GM12891 (cell line): ENCODE results near the gene KLF16.
"Not testable (repeated sequence)": the region's sequence is repeated elsewhere in the genome, so short reads cannot be mapped to it uniquely, and the experiment has no call there.

ENCODE experiments used
- DNase-seq: peaks from one replicate; pipeline ENCODE4 v3.0.0; 2011; ENCODE audit warnings: low spot score; ENCODE audit not compliant: insufficient read length
- FAIRE-seq: peaks from 2 replicates; lab custom pipeline; 2011; peaks lifted over from hg19 to GRCh38; lab: Jason Lieb, UNC
- PAX5 ChIP-seq: IDR thresholded peaks from 2 replicates; pipeline ENCODE4 v1.6.1; 2011; ENCODE audit warnings: low read length, moderate library complexity, mild to moderate bottlenecking; ENCODE audit not compliant: insufficient read depth, severe bottlenecking
- POLR2A ChIP-seq: IDR thresholded peaks from 2 replicates; pipeline ENCODE4 v1.6.1; 2011; ENCODE audit warnings: low read depth, low read length, control low read depth
- POLR2AphosphoS5 ChIP-seq: IDR thresholded peaks from 2 replicates; pipeline ENCODE4 v1.6.1; 2011; ENCODE audit warnings: low read depth, low read length, control low read depth
- POU2F2 ChIP-seq: IDR thresholded peaks from 2 replicates; pipeline ENCODE4 v1.6.1; 2011; ENCODE audit warnings: low read depth, mild to moderate bottlenecking, control low read depth, low read length, moderate library complexity
- SPI1 ChIP-seq: IDR thresholded peaks from 2 replicates; pipeline ENCODE4 v1.6.1; 2011; ENCODE audit warnings: low read depth, low read length, control low read depth
- TAF1 ChIP-seq: IDR thresholded peaks from 2 replicates; pipeline ENCODE4 v1.6.1; 2011; ENCODE audit warnings: low read depth, low read length, control low read depth

The KLF16 gene

DNA sequence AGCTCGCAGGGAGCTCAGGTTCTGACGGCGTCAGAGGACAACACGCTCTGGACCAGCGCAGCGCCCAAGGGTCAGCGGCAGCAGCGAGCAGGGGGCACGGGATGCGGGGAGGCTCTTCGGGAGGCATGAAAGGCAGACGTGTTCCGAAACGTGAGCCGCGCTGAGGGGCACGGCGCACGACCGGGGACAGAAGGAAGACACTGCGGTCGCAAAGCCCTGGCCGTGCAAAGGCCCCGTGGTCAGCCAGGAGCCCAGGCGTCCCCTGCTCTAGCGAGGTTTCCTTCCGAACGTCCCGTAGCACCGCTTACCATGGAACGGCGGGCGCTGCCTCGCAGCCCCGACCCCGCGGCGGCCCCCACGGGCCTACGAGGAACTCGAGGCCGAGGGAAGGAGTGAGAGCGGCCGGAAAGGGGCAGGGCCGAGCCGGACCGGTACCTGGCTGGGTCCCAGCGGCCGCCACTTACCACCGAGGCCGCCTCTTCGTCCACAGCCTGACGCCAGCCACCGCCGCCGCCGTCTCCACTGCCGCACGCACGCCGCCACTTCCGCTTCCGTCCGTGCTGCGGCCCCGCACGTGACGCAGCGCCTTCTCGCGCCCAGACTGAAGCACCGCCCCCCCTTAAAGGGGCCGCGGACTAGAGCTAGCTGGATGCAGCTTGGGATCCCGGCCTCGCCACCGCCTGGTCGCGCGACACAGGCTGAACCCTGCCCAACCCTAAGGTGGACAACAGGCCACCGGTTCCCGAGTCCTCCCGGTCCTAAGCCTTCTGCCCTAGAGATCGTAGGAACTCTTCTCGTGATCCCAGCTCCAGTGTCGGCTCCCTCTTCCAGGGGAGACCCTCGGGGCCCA is 12.5 kb upstream of the KLF16 start:
- FAIRE-seq (peak; percentile 100), DNase-seq (peak; percentile 94)
- TF ChIP-seq POU2F2 (peak; percentile 70; the same call in 1 of the 2 replicates), TAF1 (peak; percentile 59; the same call in 1 of the 2 replicates), POLR2A (peak; percentile 68), SPI1 (peak; percentile 79), POLR2AphosphoS5 (peak; percentile 86), PAX5 (no peak)

DNA sequence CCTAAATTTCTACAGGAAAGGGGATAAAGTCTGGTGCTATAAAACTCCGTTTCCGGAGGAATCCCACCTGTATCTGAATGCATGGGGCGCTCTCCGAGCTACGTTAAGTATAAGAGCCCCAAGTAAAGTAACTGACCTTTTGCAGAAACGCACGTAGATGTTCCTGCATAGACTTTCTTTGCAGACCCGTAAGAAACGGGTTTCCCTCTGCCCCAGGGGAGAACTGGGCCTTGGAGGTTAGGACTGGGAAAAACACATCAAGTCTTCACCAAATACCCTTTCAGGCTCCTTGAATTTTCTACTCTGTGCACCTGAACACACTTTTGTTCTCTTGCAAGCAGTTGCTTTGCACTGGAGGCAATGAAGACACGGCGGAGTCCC is 11.9 kb upstream of the KLF16 start:
- not testable (repeated sequence) for FAIRE-seq, DNase-seq

DNA sequence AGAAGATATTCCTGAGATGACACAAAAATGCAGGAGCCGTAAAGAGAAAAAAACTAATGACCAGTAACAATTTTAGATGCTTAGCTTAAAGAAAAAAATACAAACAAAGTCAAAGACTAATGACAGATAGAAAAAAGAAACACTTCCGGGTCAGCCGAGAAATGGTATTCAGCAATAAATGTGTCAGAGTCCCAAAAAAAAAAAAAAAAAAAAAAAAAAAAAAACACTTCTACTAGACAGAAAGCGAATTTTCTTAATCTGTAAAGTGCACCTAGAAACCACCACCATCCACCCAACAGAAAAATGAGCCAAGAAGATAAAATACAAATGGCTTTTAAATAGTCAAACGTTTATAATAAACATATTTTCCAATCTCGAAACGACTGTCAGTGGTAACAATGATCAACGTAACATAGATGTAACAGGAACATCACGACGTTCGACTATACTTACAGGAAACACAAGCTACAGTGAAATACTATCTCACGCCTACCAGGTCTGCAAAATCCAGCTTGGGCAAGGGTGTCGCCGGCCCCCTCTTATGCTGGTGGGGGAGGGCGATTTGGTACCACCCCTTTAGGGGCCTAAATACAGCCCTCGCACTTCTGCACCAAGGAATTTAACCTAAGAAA is 11.3 kb upstream of the KLF16 start:
- peak; percentile 69 for FAIRE-seq
- no peak for DNase-seq
- TF ChIP-seq SPI1 (no peak), POLR2A (no peak), TAF1 (no peak), POU2F2 (no peak), PAX5 (no peak), POLR2AphosphoS5 (no peak)

DNA sequence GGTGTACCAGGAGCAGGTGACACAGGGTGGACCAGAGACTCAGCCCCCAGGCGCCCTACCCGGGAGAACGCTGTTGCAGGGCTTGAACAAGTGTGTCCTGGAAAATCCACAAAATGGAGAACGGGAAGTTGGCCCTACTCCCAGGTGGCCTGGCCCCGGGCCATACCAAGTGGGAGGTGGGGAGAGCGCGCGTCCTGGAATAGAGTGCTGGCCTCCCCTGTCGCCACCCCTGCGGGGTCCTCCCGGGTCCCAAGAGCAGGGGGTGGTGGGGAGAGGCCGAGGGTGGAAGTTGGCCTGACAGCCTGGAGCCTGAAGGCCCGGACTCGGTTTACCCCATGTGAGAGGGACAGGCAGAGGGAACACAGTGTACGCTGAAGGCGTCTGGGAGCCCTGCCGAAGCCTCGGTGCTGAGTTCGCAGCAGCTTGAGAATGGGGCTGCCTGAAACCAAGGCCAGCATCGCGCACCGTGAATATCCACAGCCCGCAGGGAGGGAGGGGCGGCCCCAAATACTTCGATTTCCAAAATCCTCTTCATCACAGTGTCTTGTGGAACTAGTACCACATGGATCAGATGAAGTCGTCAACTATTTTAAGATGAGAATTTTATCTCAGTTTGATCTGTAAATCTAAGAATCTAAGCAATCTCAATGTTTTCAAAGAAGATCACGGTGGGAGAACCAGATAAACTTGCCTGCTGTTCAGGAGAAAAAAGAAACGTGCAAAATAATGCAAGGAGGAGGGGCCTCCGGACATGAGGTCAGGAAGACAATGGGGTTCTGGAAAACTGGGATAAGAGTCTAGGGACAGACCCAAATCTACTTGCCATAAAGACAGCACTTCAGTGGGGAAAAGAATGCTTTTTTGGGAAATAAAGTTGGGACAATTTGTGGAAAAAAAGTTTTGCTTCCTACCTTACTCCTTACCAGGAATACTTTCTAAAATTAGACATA is 10.4 kb upstream of the KLF16 start:
- no peak for DNase-seq
- no peak for TF ChIP-seq POLR2AphosphoS5
- no peak for TF ChIP-seq POLR2A
- no peak for TF ChIP-seq POU2F2
- no peak for TF ChIP-seq SPI1
- no peak for TF ChIP-seq PAX5
- no peak for TF ChIP-seq TAF1
- no peak for FAIRE-seq

DNA sequence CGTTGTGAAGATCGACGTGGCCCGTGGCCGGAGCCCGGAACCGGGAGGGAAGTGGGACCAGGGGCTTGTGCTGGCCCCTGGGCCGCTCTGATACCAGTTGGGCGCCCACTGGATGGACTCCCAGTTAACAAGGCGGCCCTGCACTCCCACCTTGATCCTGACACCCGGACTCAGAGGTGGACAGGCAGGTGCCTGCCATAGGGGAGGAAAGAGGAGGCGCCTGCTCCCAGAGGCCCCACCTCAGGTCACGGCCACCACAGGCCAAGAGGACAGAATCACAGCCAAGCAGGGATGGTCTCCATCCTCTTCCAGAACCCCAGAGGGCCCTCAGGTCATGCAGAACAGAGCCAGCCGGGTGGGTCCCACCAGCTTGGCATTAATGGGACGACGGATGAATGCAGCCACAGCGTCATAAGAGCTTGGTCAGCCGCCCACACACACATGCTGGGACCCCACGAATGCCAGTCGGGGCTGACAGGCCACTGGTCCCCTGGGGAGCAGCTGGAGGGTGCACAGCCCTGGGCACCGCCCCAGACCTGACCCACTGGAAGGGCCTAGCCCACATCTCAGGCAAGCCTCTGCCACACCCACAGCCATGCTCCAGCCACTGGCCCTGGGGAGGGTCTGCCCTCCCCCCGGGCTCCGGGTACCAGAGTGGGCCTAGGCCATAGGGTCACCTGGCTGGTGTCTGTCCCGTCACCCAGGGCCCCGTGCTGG is 9.6 kb upstream of the KLF16 start:
- FAIRE-seq = no peak
- TF ChIP-seq TAF1 (no peak), POLR2AphosphoS5 (peak; percentile 47; the same call in 1 of the 2 replicates)
- no peak for DNase-seq

DNA sequence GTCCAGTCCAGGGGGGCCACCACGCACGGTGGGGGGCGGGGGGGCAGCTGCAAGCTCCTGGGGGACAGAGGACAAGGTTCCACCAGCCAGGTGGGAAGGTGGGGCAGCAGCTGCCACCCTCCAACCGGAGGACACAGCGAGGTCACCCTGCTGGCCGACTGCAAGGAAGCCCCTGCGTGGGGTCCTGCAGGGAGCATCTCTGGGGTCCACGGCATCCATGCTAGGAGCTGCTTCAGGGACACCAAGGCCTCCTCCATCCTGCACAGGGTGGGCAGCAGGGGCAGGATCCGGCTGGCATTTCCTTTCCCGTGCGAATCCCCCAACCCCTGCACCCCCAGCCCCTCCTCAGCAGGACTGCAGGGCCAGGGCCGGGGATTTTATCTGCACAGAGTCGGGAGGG is 8.3 kb upstream of the KLF16 start:
- DNase-seq (no peak), FAIRE-seq (no peak)
- no peak for TF ChIP-seq SPI1
- TF ChIP-seq TAF1 = no peak
- no peak for TF ChIP-seq POLR2A
- no peak for TF ChIP-seq PAX5
- TF ChIP-seq POLR2AphosphoS5 = no peak
- no peak for TF ChIP-seq POU2F2

DNA sequence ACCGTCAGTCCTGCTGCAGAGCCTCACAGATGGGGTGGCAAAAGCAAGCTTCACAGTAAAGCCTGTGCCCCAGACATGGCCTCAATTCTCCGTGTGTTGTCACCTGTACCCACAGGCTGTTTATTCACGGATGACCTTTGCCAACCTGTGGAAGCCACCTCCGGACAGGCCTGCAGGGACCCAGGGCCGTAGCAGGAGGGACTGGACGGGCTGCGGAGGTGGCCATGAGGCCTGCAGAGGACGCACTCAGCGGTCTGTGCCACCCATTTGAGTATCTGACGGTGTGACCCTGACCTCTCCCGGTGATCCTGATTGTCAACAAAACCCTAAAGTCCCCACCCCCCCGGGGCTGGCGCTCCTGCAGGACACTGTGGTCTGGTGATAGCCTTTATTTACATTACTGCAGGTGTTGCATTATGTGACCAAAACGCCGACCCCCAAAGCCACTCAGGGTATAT is 7.8 kb upstream of the KLF16 start:
- DNase-seq (no peak), FAIRE-seq (no peak)
- TF ChIP-seq POLR2A (no peak), POLR2AphosphoS5 (no peak), SPI1 (no peak), POU2F2 (no peak), PAX5 (no peak), TAF1 (no peak)

DNA sequence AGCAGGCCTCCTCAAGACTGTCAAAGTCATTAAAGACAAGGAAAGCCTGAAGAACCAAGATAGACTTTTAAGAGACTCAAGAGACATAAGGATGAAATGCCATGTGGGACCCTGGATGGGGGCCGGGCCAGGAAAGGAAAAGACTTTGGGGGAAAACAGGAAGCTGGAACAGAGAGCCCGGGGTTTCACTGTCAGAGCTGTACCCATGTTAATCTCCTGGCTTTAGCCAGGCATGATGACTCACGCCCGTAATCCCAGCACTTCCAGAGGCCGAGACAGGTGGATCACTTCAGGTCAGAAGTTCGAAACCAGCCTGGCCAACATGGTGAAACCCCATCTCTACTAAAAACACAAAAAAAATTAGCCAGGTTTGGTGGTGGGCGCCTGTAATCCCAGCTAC is 5.6 kb upstream of the KLF16 start:
- no peak for DNase-seq
- FAIRE-seq = no peak
- no peak for TF ChIP-seq TAF1
- no peak for TF ChIP-seq SPI1
- no peak for TF ChIP-seq POU2F2
- no peak for TF ChIP-seq POLR2A
- TF ChIP-seq PAX5 = no peak
- TF ChIP-seq POLR2AphosphoS5 = no peak

DNA sequence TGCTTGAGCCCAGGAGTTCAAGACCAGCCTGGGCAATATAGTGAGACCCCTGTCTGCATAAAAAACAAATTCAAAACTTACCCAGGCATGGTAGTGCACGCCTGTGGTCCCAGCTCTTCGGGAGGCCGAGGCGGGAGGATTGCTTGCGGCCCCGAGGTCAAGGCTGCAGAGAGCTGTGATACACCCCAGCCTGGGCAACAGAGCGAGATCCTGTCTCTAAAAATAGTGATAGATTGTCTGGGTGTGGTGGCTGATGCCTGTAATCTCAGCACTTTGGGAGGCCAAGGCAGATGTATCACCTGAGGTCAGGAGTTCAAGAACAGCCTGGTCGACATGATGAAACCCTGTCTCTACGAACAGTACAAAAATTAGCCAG is 4.0 kb upstream of the KLF16 start:
- TF ChIP-seq TAF1 = no peak
- no peak for TF ChIP-seq POU2F2
- TF ChIP-seq PAX5 = no peak
- TF ChIP-seq POLR2A = no peak
- no peak for TF ChIP-seq POLR2AphosphoS5
- TF ChIP-seq SPI1 = no peak
- FAIRE-seq = no peak
- DNase-seq = no peak
